RWPE2 (cell line): ENCODE results near the gene GATA5.

Experiments used
- ATAC-seq: fragments of 200-7000 bp; cut with Tn5 transposase; 3 replicates; pipeline ENCODE4 v1.9.1; 2021; ENCODE audit warnings: low read depth
- DNase-seq: peaks from one replicate; pipeline ENCODE4 v3.0.0-alpha.2; 2020; ENCODE audit warnings: low spot score
- H3K27ac ChIP-seq: fragments of 450-650 bp; 2 replicates; pipeline ENCODE4 v1.5.1; 2017; ENCODE audit warnings: mild to moderate bottlenecking; ENCODE audit not compliant: poor library complexity, severe bottlenecking
- H3K27me3 ChIP-seq: fragments of 250-450 bp; sonication (Bioruptor Pico); 2 replicates; pipeline ENCODE4 v1.5.1; 2021; ENCODE audit warnings: mild to moderate bottlenecking, moderate library complexity; ENCODE audit not compliant: insufficient read depth, poor library complexity, severe bottlenecking
- H3K36me3 ChIP-seq: fragments of 250-450 bp; sonication (Bioruptor Pico); 2 replicates; pipeline ENCODE4 v1.5.1; 2020; ENCODE audit warnings: low read depth, mild to moderate bottlenecking, moderate library complexity
- H3K4me1 ChIP-seq: fragments of 250-450 bp; sonication (Bioruptor Pico); 2 replicates; pipeline ENCODE4 v1.5.1; 2021; ENCODE audit warnings: mild to moderate bottlenecking, moderate library complexity; ENCODE audit not compliant: insufficient read depth, poor library complexity, severe bottlenecking
- H3K4me3 ChIP-seq: fragments of 250-450 bp; sonication (Bioruptor Pico); 2 replicates; pipeline ENCODE4 v1.5.1; 2021; ENCODE audit warnings: mild to moderate bottlenecking, moderate library complexity; ENCODE audit not compliant: severe bottlenecking
- H3K9me3 ChIP-seq: fragments of 250-450 bp; sonication (Bioruptor Pico); 2 replicates; pipeline ENCODE4 v1.5.1; 2021; ENCODE audit warnings: mild to moderate bottlenecking, moderate library complexity; ENCODE audit not compliant: severe bottlenecking
- CTCF ChIP-seq: fragments of 450-650 bp; IDR thresholded peaks from one replicate; pipeline ENCODE4 v1.5.1; 2017; ENCODE audit warnings: mild to moderate bottlenecking, moderate library complexity; ENCODE audit not compliant: poor library complexity, severe bottlenecking

Gene GATA5

GRCh38 chr20:62418709-62419487 lies 56.9 kb downstream of the GATA5 start:
- DNase-seq (peak; percentile 88), ATAC-seq (no peak)
- Histone ChIP-seq H3K4me1 (no peaks in the 10 kb centered on the region), H3K4me3 (no peak overlapping the region), H3K27me3 (no peaks in the 10 kb centered on the region), H3K9me3 (no peaks in the 10 kb centered on the region), H3K27ac (no peak overlapping the region), H3K36me3 (no peaks in the 10 kb centered on the region)
- no peak for TF ChIP-seq CTCF

GRCh38 chr20:62417981-62418708 lies 57.6 kb downstream of the GATA5 start:
- DNase-seq = peak; percentile 86
- no peak overlapping the region for H3K4me3 ChIP-seq
- H3K27me3 ChIP-seq = no peaks in the 10 kb centered on the region
- H3K9me3 ChIP-seq = no peaks in the 10 kb centered on the region
- H3K4me1 ChIP-seq = no peaks in the 10 kb centered on the region
- no peak for ATAC-seq
- no peak overlapping the region for H3K27ac ChIP-seq
- H3K36me3 ChIP-seq = no peaks in the 10 kb centered on the region
- TF ChIP-seq CTCF = no peak

GRCh38 chr20:62416651-62417637 lies 58.9 kb downstream of the GATA5 start:
- Histone ChIP-seq H3K4me3 (no peak overlapping the region), H3K27ac (no peak overlapping the region), H3K27me3 (no peaks in the 10 kb centered on the region), H3K4me1 (no peaks in the 10 kb centered on the region), H3K36me3 (no peaks in the 10 kb centered on the region), H3K9me3 (no peaks in the 10 kb centered on the region)
- no peak for TF ChIP-seq CTCF
- DNase-seq (peak; percentile 87), ATAC-seq (no peak)

DNA sequence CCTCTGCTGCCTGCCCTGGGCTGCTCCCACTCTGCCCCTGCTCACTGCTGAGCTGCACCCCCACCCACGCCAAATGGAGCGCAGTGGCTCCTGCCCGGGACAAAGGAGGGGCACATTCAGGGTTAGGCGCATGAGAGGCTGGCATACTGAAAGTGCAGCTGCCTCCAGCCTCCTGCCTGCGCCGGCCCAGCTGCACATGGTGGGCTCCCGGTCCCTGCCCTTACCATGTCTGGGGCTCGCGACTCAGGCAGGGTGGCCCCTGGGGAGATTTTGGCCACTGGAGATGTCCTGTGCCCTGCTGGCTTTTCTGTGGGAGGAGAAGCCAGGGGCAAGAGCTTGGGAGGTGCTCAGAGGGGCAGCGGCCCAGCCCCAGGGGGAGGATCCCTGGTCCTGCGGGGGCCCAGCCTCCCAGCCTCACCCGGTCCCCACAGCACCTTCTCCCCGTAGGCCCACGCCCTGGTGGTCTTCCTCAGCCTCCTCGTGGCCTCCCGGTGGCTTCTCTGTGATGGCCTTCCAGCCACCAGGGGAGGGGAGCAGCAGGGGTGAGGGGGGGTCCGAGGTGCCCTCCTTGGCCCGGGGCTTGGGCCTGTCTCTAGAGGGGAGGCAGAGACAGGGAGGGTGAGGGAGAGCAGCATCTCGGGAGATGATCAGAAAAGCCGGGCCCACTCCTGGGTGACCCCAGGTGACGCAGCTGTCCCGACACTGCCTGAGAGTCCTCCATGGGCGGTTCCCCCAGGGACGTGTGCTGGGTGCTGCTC lies 60.3 kb downstream of the GATA5 start:
- Histone ChIP-seq H3K27me3 (no peaks in the 10 kb centered on the region), H3K4me1 (no peaks in the 10 kb centered on the region), H3K27ac (no peak overlapping the region), H3K9me3 (no peaks in the 10 kb centered on the region), H3K36me3 (no peaks in the 10 kb centered on the region), H3K4me3 (no peak overlapping the region)
- DNase-seq (peak; percentile 86), ATAC-seq (no peak)
- no peak for TF ChIP-seq CTCF
